GM19238 (cell line): ENCODE measurements around the gene TCF7L1.

Source experiments
- DNase-seq: peaks from one replicate; pipeline ENCODE4 v3.0.0; 2011; ENCODE audit warnings: low spot score; ENCODE audit not compliant: insufficient read length

The TCF7L1 gene

GRCh38 chr2:85251070-85251616 is 118.0 kb downstream of the TCF7L1 start:
- no peak for DNase-seq

DNA sequence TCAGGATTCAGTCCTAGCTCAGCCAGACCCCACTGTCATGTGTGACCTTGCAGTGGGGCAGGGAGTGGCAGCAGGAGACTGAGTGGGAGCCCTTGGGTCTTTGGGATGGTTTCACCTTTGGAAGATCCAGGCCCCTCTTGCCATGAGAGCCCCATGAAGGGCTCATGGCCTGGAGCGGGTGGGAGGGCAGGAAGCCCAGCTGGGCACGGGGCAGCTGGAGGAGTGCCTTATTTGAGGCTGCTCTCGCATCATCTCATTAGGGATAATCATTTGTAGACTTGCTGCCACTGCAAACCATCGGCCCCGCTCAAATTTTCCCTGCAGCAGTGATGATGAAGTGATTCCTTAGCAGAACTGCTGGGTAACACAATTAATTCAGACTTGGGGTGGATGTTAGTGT is 120.7 kb downstream of the TCF7L1 start:
- DNase-seq: no peak

- DNase-seq: no peak
These were observed 121.5 kb downstream of the TCF7L1 start for GRCh38 chr2:85254540-85255300.

GRCh38 chr2:85255456-85255812 is 122.2 kb downstream of the TCF7L1 start:
- no peak for DNase-seq

- no peak for DNase-seq
These were observed 122.8 kb downstream of the TCF7L1 start for GRCh38 chr2:85255813-85256594.

DNA sequence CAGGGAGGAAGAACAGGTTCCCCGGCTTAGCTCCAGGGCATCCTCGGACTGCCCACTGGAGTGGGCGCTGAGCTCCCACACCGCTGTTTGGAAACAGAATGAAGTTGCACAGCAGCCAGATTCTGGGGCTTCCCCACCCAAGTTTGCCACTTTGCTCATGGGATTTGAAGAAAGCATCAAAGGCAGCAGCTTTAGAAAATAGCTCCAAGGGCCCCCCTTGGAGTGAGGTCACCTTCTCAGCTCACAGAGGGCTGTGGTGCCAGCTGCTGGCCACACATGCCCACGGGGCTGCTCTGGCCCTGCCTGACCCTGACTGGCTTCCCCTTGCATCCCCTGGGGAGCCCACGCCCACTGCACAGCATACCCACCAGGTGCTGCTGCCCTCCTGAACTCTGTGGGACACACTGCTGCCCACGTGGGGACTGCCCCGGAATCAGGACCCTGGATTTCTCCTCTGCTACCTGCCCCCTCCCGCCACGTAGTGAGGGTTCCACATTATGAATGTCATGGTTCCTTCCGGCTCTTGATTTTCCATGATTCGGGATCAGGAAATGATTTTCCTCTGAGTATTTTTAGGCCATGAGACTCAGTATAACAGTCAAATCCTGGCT is 124.3 kb downstream of the TCF7L1 start:
- no peak for DNase-seq

GRCh38 chr2:85257970-85258605 is 124.9 kb downstream of the TCF7L1 start:
- DNase-seq: no peak

DNA sequence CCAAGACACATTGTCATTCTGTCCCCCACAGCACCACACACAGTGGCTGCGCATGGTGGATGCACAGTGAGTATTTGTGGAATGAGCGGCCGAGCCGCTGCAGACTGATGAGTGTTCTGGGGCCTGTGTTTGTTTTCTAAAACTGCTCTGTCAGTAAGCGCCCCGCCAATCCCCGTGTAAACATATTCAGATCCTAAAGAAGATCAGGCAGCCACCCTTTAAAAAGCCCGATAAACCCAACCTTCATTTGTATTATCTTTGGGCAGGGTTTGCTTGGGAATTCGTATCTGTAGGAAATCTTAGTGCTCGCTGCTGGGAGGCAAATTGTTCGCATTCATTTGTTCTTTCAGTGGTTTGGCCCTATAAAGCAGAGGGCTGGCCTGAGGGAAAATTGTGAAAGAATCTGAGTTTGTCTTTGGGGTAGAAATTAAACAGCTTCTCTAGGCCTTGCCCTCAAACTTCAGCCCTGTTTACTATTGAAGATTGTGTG is 126.0 kb downstream of the TCF7L1 start:
- DNase-seq: no peak

- no peak for DNase-seq
These were observed 126.7 kb downstream of the TCF7L1 start for GRCh38 chr2:85259879-85260278.

GRCh38 chr2:85263591-85263990 is 130.4 kb downstream of the TCF7L1 start:
- DNase-seq: no peak

- DNase-seq: no peak
These were observed 131.3 kb downstream of the TCF7L1 start for GRCh38 chr2:85264471-85264870.

- DNase-seq: no peak
These were observed 132.1 kb downstream of the TCF7L1 start for GRCh38 chr2:85265304-85265703.

GRCh38 chr2:85266146-85267041 is 133.2 kb downstream of the TCF7L1 start:
- peak; percentile 62 for DNase-seq

- DNase-seq: no peak
These were observed 136.8 kb downstream of the TCF7L1 start for GRCh38 chr2:85269959-85270358.

DNA sequence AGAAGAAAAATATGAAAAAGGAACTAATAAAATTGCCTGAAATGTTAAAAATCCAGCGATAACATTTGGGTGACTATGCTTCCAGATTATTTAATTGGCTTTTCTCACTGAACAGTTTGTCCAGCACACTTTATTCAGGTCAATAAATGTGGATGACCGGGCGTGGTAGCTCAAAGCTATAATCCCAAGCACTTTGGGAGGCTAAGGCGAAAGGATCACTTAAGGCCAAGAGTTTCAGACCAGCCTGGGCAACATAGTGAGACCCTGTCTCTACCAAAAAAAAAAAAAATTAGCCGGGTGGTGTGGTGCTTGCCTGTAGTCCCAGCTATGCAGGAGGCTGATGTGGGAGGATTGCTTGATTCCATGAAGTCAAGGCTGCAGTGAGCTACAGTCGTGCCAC is 139.2 kb downstream of the TCF7L1 start:
- no peak for DNase-seq

DNA sequence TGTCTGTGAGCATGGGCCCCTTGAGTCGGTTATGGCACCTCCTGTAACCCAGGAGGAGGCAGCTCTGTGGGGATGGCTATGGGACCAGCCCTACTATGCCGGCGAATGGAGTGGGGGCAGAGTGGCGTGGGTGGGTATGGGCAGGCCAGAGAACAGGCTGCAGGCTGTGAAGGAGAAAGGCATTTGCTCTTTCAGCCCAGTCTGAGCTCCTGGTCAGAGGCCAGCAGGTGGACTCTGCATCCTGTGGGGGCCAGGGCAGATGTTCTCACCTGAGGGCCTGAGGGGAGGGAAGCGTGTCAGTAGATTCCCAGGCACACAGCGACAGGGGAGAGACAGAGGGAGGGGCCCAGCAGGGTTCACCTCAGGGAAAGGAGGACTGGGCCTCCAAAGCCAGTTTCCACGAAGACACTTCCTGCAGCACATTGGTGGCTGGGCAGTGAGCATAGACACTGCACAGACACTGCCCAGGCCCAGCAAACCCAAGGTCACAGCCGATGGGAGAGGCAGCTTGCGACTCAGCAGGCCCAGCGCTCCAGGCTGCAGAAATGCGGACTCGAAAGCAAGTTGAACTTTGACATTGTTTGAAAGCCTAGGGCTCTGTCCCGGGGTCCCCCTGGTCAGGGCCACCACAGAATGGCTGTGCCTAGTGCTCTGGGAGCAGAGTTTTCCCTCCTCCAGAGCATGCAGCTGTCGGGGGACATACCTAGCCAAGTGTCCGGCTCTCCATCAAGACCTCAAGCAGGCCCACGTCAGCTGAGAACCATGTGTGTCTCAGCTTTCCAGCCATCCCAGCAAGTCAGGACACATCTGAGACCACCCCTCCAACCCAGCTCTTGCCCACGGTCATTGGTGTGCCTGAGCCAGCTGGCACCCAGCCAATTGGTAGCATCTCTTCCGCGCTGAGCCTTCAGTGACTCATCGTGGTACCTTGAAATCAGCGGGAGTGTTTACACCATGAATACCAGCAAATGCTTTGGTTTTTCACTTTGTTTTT is 140.8 kb downstream of the TCF7L1 start:
- DNase-seq: no peak

DNA sequence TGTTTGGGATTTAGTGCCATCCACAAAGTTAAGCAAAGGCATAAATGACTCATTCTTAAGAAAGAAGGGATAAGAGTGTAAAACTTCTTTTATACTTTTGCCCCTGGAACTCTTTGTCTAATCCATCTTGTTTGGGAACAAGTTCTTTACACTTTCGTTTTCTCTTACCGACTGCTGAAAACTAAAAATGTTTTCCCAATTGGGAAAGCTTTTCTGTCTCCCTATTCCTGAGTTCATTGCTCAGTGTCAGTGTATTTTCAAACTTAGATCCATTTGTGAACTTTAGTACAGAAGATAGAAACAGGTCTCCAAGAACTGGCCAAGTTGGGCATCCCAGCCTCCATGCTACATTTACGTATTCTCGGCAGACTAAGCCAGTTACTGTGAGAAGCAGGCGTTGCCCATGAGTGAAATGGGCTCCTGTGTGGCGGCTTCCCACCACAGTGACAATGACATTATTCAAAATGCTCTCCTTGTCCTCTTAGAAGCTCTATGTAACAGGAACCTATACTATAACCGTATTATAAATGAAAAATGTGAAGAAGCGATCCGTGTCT is 142.9 kb downstream of the TCF7L1 start:
- DNase-seq: no peak

DNA sequence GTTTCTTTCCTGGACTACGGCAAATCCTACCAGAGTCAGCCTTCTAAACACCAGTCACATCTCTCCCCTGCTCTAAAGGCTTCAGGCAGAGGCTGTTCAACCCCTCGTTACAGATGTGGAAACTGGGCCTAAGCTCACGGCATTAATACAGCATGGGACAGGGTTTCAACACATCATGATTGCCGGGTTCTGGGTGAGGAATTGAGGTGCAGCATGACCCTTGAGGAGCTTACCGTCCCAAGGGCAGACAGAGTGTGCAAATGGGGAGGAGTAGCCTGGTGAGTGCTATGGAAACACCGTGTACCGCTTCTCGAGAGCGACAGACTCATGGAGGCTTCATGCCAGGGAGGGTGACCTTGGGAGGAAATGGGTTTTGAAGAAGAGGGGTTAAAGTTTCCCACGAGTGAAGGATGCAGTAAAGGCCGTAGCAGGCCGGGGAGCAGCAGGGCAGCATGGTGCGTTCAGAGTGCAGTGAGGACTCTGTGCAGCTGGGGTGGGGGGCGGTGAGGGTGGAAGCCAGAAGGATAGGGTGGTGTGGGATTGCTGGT is 143.5 kb downstream of the TCF7L1 start:
- DNase-seq: no peak
